HFFc6 (cell line): ENCODE results near the gene KIF12. TPM values are rescaled to one million over a fixed set of nuclear protein-coding genes. Genes with fewer than 3 reads are reported as not detected.

Experiments
- DNase-seq: peaks from one replicate; pipeline ENCODE4 v3.0.0-alpha.2; 2018
- H3K27ac Mint-ChIP-seq: 2 replicates; pipeline ENCODE4 v1.8.0; 2020; ENCODE audit warnings: mild to moderate bottlenecking, mixed read lengths
- H3K27me3 Mint-ChIP-seq: 2 replicates; pipeline ENCODE4 v1.8.0; 2021; ENCODE audit warnings: mild to moderate bottlenecking, moderate library complexity, mixed read lengths; ENCODE audit not compliant: insufficient read depth
- H3K36me3 Mint-ChIP-seq: 2 replicates; pipeline ENCODE4 v1.8.0; 2021; ENCODE audit warnings: low read depth, mixed read lengths
- H3K4me1 Mint-ChIP-seq: 2 replicates; pipeline ENCODE4 v1.8.0; 2020; ENCODE audit warnings: low read depth, mixed read lengths
- H3K4me3 Mint-ChIP-seq: 2 replicates; pipeline ENCODE4 v1.8.0; 2020; ENCODE audit warnings: mild to moderate bottlenecking, moderate library complexity, mixed read lengths
- H3K9me3 Mint-ChIP-seq: 2 replicates; pipeline ENCODE4 v1.8.0; 2020; ENCODE audit warnings: mild to moderate bottlenecking, mixed read lengths
- total RNA-seq, 6 experiments: library from RNA; stranded (reverse); fragmentation: NEBNext Ultra II Directional; extraction: Animal tissue kit (Norgen Biotek cat#: 25700); gene quantifications; 2 replicates in 1 of 6; 3 replicates in 5 of 6; pipeline ENCODE4 v1.2.3, GENCODE V29; 2021
- TF ChIP-seq, protein P1 (sequence below): fragments of 200-600 bp; sonication (generic); IDR thresholded peaks from 2 replicates; pipeline ENCODE4 v1.5.0; 2021; ENCODE audit warnings: antibody characterized with exemption, mild to moderate bottlenecking

Gene KIF12
- total RNA-seq, 6 experiments from 2014 or later = not detected

DNA sequence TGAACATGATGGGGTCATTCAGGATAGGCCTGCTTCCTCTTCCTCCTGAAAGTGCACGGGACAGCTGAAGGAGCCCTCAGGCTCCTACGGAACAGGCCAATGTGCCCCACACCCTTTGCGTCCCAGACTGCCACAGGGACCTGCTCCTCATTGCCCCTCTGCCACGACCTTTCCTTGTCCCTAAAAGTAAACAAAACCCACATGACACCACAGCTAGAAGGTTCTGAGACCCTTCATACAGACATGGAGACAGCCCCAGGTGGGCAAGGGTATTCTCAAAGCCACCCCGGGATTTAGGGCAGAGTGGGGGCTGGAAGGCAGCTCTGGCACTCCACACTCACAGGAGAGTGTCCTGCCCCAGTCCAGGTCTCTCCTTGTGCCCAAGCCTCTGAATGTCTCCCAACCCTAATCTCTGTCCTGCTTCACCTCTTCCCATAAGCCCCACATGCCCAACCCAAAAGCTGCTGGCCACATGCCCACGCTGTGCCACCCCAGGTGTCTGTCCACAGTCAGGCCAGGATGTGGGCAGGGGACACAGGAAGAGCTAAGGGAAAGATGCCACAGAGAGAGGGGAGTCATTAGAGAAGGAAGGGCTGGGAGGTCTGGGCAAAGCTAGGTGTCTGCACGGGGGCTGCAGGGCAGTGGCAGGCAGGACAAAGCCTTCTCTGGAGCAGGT is 21.8 kb downstream of the KIF12 start:
- Mint-ChIP-seq H3K27ac (no peak overlapping the region), H3K9me3 (no peaks in the 10 kb centered on the region), H3K27me3 (peaks cover 38% of the 10 kb centered on the region), H3K4me1 (no peaks in the 10 kb centered on the region), H3K36me3 (no peaks in the 10 kb centered on the region), H3K4me3 (no peak overlapping the region)
- TF ChIP-seq, protein P1, sequence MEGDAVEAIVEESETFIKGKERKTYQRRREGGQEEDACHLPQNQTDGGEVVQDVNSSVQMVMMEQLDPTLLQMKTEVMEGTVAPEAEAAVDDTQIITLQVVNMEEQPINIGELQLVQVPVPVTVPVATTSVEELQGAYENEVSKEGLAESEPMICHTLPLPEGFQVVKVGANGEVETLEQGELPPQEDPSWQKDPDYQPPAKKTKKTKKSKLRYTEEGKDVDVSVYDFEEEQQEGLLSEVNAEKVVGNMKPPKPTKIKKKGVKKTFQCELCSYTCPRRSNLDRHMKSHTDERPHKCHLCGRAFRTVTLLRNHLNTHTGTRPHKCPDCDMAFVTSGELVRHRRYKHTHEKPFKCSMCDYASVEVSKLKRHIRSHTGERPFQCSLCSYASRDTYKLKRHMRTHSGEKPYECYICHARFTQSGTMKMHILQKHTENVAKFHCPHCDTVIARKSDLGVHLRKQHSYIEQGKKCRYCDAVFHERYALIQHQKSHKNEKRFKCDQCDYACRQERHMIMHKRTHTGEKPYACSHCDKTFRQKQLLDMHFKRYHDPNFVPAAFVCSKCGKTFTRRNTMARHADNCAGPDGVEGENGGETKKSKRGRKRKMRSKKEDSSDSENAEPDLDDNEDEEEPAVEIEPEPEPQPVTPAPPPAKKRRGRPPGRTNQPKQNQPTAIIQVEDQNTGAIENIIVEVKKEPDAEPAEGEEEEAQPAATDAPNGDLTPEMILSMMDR = no peak
- no peak for DNase-seq

DNA sequence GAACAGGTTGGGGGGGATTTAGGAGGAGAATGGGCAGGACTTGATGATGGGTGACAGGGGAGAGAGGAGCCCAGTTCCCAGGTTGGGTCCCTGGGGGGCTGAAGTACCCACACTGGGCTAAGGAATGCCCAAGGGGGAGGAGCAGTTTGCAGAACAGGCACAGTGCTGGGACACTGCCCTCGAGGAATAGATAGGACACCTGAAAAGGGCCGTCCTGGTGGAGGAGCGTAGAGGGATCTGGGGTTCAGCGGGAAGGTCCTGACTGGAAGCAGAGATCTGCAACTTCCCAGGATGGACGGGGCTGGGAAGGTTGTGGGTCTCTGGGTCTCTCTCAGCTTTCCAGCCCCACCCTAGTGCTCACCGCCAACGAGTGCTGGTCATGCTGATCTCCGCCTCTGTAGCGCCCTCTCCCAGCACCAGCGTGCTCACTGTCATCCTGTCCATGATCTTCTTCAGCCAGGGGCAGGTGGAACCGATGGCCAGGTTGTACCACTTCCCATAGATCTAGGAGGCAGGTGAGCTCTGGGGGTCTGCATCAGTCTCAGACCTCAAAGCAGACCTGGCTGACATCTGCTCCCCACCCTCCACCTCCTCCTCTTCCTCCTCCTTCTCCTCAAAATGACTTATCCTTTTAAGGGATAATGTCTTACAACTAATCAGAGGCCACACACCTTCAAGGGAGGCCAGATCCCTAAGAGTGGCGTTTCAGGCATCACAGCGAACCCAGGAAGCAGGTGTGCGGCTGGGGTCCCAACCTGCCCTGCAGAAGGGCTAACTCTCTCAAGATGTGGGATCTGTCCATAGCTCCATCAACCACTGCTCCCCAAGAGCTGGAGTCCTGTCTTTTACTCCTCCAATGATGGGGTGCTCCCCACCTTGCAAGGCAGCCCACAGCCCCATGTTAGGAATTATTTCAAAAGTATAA is 22.6 kb downstream of the KIF12 start:
- H3K9me3 Mint-ChIP-seq = no peaks in the 10 kb centered on the region
- no peak overlapping the region for H3K4me3 Mint-ChIP-seq
- DNase-seq = no peak
- TF ChIP-seq, protein P1 = no peak
- H3K27ac Mint-ChIP-seq = no peak overlapping the region
- H3K4me1 Mint-ChIP-seq = no peaks in the 10 kb centered on the region
- no peaks in the 10 kb centered on the region for H3K36me3 Mint-ChIP-seq
- peaks cover 40% of the 10 kb centered on the region for H3K27me3 Mint-ChIP-seq

DNA sequence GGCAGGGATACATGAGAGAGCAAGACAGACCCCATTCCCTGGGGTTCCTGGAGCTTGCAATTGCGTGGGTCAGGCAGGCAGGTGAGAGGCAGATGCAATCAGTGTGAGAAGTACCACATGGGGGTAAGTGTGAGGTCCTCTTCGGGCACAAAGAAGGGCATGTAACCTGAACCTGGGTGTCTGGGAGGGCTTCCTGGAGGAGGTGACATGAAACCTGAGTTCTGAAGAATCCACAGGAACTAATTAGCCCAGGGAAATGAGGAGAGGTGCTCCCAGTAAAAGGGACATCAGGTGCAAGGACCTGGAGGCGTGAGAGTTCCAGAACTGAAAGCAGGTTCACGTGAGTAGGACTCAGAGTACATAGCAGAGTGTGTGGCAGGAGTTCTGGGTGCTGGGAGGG is 23.5 kb downstream of the KIF12 start:
- Mint-ChIP-seq H3K36me3 (no peaks in the 10 kb centered on the region), H3K27me3 (peaks cover 43% of the 10 kb centered on the region), H3K4me1 (no peaks in the 10 kb centered on the region), H3K9me3 (no peaks in the 10 kb centered on the region), H3K27ac (no peak overlapping the region), H3K4me3 (no peak overlapping the region)
- no peak for DNase-seq
- TF ChIP-seq, protein P1 = no peak

DNA sequence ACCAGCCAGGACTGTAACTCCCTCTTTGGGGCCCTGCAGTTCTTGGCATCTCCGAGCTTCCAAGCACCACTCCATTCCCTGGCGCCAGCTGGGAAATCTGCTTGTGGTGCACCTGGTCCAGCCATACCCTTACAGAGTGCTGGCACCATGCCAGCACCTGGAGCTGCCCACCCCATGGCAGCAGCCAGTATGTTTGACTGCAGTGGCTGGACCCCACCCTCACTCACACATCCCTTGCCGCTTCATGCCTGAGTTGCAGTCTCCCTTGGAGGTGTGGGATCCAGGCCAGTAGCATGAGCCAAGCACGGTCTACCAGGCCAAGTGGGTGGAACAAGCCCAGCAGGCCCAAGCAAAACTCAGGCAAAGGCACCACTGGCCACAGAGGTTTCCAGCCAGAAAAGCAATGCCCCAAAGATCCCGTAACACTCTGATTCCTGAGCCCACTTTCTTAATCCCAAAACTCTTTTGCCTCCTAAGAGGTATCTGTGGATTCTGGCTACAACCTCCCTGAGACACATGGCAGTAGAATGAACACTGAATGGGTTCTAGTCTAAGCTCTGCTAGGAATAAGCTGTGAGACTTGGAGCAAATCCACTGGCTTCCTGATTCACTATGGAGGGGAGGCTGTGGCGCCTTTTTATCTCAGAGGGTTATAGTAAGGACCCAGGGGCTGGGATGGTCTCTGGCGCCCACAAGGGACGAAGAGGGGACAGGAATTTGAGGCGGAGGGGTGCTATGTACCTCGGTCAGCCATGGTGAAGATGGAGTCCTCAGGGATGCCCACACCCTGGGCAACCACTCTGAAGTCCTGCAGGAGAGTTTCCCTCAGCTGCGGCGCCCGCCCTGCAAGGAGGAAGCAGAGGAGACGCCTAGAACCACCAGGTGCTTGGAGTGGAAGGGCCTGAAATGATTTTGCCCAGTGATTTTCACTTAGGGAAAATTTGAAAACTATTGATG is 26.6 kb downstream of the KIF12 start:
- DNase-seq = no peak
- Mint-ChIP-seq H3K27me3 (peaks cover 34% of the 10 kb centered on the region), H3K36me3 (no peaks in the 10 kb centered on the region), H3K9me3 (no peaks in the 10 kb centered on the region), H3K4me3 (no peak overlapping the region), H3K27ac (no peak overlapping the region), H3K4me1 (no peaks in the 10 kb centered on the region)
- TF ChIP-seq, protein P1 = no peak

DNA sequence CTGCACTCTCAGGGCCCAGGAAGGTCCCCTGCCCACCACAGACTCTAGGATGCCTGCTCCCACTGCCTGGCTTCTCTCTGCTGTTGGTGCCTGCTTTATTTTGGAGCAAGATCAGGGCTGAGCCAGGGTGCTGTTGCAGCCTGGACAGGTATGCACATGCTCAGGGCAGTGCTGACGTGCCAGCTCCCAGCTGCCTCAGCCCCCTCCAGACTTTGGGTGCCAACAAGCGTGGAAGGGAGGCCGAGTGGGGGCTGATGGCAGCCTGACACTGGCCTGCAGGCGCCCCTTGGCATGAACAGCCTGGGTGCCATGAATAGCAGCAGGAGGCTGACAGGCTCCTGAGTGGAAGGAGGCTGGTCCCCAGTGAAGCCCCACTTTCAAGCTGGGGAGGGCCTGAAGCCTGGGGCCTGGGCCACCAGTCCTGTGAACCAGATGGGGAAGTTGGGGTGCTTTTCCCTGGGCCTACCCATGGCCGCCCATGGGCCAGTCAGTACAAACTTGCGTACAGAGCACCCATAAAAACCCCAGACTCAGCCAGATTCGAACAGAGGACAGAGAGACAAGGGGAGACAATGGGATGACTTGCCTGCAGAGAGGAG is 27.8 kb downstream of the KIF12 start:
- TF ChIP-seq, protein P1 = no peak
- no peaks in the 10 kb centered on the region for H3K9me3 Mint-ChIP-seq
- peaks cover 30% of the 10 kb centered on the region for H3K27me3 Mint-ChIP-seq
- no peaks in the 10 kb centered on the region for H3K36me3 Mint-ChIP-seq
- H3K4me1 Mint-ChIP-seq = no peaks in the 10 kb centered on the region
- no peak overlapping the region for H3K4me3 Mint-ChIP-seq
- DNase-seq = no peak
- H3K27ac Mint-ChIP-seq = no peak overlapping the region
